HepG2 (cell line): ENCODE data around the gene CCDC86. TPM values are rescaled to one million over a fixed set of nuclear protein-coding genes. Genes with fewer than 3 reads are reported as not detected.

Experiments
- MAF1 ChIP-seq: sonication (generic); formaldehyde crosslinking; IDR thresholded peaks from 2 replicates; pipeline ENCODE4 v1.5.0; 2020; ENCODE audit warnings: missing genetic modification reagents, borderline replicate concordance
- NFRKB ChIP-seq: fragments of 450-650 bp; IDR thresholded peaks from 2 replicates; pipeline ENCODE4 v1.6.1; 2017
- PHF20 ChIP-seq: sonication (generic); formaldehyde crosslinking; IDR thresholded peaks from 2 replicates; pipeline ENCODE4 v1.5.0; 2020; ENCODE audit warnings: mild to moderate bottlenecking, missing genetic modification reagents
- PRMT3 ChIP-seq: sonication (generic); formaldehyde crosslinking; IDR thresholded peaks from 2 replicates; pipeline ENCODE4 v1.8.1; 2022; ENCODE audit warnings: low read depth, mild to moderate bottlenecking, moderate library complexity, missing genetic modification reagents, borderline replicate concordance
- SMAD1 ChIP-seq: sonication (generic); formaldehyde crosslinking; IDR thresholded peaks from 2 replicates; pipeline ENCODE4 v1.4.0; 2020; ENCODE audit warnings: missing genetic modification reagents, low read depth, mild to moderate bottlenecking, borderline replicate concordance
- SMAD9 ChIP-seq: sonication (generic); formaldehyde crosslinking; IDR thresholded peaks from 2 replicates; pipeline ENCODE4 v1.5.1; 2020; ENCODE audit warnings: mild to moderate bottlenecking, missing genetic modification reagents
- SSRP1 ChIP-seq: IDR thresholded peaks from 2 replicates; pipeline ENCODE4 v1.6.1; 2016; ENCODE audit warnings: control low read depth
- STAG1 ChIP-seq: sonication (generic); formaldehyde crosslinking; IDR thresholded peaks from 2 replicates; pipeline ENCODE4 v1.4.0; 2020; ENCODE audit warnings: missing genetic modification reagents
- YY1 ChIP-seq: IDR thresholded peaks from 2 replicates; pipeline ENCODE4 v1.6.1; 2011; ENCODE audit warnings: low read length, low read depth, moderate library complexity, mild to moderate bottlenecking; ENCODE audit not compliant: insufficient read depth, insufficient replicate concordance
- ZBTB21 ChIP-seq: sonication (generic); formaldehyde crosslinking; IDR thresholded peaks from 2 replicates; pipeline ENCODE4 v1.4.0; 2020; ENCODE audit warnings: missing genetic modification reagents
- ZC3H13 ChIP-seq: sonication (generic); formaldehyde crosslinking; IDR thresholded peaks from 2 replicates; pipeline ENCODE4 v1.8.1; 2023; ENCODE audit warnings: mild to moderate bottlenecking, missing genetic modification reagents, moderate library complexity
- ZNF230 ChIP-seq: sonication (generic); formaldehyde crosslinking; IDR thresholded peaks from 2 replicates; pipeline ENCODE4 v1.4.0; 2020; ENCODE audit warnings: mild to moderate bottlenecking, missing genetic modification reagents
- ZNF383 ChIP-seq: sonication (generic); formaldehyde crosslinking; IDR thresholded peaks from 2 replicates; pipeline ENCODE4 v1.4.0; 2020; ENCODE audit warnings: missing genetic modification reagents, mild to moderate bottlenecking, borderline replicate concordance
- ZNF713 ChIP-seq: sonication (generic); formaldehyde crosslinking; IDR thresholded peaks from 2 replicates; pipeline ENCODE4 v1.4.0; 2020; ENCODE audit warnings: mild to moderate bottlenecking, missing genetic modification reagents
- ZNF761 ChIP-seq: sonication (generic); formaldehyde crosslinking; conservative IDR thresholded peaks from 2 replicates; pipeline ENCODE4 v1.4.0; 2020; ENCODE audit warnings: mild to moderate bottlenecking, missing genetic modification reagents
- polyA plus RNA-seq, 8 experiments: library from polyadenylated mRNA; depleted of rRNA in 3 of 8; stranded (reverse) in 7 of 8; unstranded in 1 of 8; fragments of >200 nt; fragmentation: Illumina TruSeq in 4 of 8; extraction: Trizol in 4 of 8; gene quantifications; 2 replicates each; pipeline versions ENCODE4 v1.2.1 to v1.2.3, GENCODE V29; 2011 to 2016; ENCODE audit warnings: low read depth in 4 of 8, missing spikeins in 1 of 8, mixed read lengths in 1 of 8; ENCODE audit not compliant: insufficient read depth in 1 of 8
- total RNA-seq, 5 experiments: library from RNA; depleted of rRNA; stranded (reverse); fragments of >200 nt; fragmentation: Illumina TruSeq; extraction: Trizol; gene quantifications; 2 replicates each; pipeline ENCODE4 v1.2.3, GENCODE V29; 2016; ENCODE audit warnings: low read depth in 1 of 5
- TF ChIP-seq, protein P1 (sequence below): sonication (generic); formaldehyde crosslinking; conservative IDR thresholded peaks from 2 replicates; pipeline ENCODE4 v1.5.0; 2020; ENCODE audit warnings: missing genetic modification reagents
- TF ChIP-seq, protein P2 (sequence below): sonication (generic); formaldehyde crosslinking; IDR thresholded peaks from 2 replicates; pipeline ENCODE4 v1.4.0; 2020; ENCODE audit warnings: mild to moderate bottlenecking, missing genetic modification reagents
- TF ChIP-seq, protein P3 (sequence below): sonication (generic); formaldehyde crosslinking; IDR thresholded peaks from 2 replicates; pipeline ENCODE4 v1.5.1; 2020; ENCODE audit warnings: mild to moderate bottlenecking, missing genetic modification reagents, moderate library complexity

CCDC86 gene
- total and polyA plus RNA-seq, 2 of the 13 experiments (the other 11 are each of a cell fraction or from before 2014, with no cell fraction given) = 33.8 to 37.6 TPM

DNA sequence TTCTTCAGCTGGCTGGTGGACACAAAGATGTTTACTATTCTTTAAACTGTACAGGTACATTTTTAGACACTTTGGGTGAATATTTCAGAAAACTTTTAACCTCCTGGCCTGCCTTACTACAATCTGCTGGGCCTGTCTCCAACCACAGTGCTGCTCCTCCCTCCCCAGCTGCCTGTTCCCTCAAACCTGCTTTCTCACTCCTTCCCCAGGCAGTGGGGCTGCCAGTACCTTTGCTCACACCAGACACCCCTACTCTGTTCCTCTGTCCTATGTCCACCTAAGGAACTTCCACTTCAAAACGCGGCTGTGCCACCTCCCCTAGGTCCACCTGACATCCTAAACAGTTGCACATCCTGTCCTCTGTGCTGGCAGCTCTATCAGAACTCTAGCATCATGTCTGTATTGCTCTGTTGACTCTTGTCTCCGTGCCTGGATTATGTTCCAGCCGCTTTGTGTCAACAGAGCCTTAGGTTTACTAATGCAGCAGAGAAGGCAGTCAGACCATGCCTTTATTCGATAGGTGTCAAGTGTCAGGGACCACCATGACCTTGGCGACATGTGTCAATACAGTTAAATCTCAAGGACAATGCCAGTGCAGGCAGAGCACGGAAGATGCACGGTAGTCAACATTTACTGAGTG lies 38.9 kb downstream of the CCDC86 start (continued):
- TF ChIP-seq, protein P1, sequence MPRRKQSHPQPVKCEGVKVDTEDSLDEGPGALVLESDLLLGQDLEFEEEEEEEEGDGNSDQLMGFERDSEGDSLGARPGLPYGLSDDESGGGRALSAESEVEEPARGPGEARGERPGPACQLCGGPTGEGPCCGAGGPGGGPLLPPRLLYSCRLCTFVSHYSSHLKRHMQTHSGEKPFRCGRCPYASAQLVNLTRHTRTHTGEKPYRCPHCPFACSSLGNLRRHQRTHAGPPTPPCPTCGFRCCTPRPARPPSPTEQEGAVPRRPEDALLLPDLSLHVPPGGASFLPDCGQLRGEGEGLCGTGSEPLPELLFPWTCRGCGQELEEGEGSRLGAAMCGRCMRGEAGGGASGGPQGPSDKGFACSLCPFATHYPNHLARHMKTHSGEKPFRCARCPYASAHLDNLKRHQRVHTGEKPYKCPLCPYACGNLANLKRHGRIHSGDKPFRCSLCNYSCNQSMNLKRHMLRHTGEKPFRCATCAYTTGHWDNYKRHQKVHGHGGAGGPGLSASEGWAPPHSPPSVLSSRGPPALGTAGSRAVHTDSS (CRISPR knock-in tag) = 0 out of 2 replicates have a peak, but pooled peaks have one; percentile 79
- TF ChIP-seq ZNF761 = peak; percentile 49; the same call in 1 of the 2 replicates
- no peak for TF ChIP-seq MAF1 (CRISPR knock-in tag)
- no peak for TF ChIP-seq SMAD1 (CRISPR knock-in tag)
- peak; percentile 50 for TF ChIP-seq ZBTB21 (CRISPR knock-in tag)
- TF ChIP-seq SSRP1 = peak; percentile 90; the same call in 1 of the 2 replicates
- no peak for TF ChIP-seq PRMT3 (CRISPR knock-in tag)
- peak; percentile 60; the same call in 1 of the 2 replicates for TF ChIP-seq ZNF230 (CRISPR knock-in tag)
- TF ChIP-seq, protein P2, sequence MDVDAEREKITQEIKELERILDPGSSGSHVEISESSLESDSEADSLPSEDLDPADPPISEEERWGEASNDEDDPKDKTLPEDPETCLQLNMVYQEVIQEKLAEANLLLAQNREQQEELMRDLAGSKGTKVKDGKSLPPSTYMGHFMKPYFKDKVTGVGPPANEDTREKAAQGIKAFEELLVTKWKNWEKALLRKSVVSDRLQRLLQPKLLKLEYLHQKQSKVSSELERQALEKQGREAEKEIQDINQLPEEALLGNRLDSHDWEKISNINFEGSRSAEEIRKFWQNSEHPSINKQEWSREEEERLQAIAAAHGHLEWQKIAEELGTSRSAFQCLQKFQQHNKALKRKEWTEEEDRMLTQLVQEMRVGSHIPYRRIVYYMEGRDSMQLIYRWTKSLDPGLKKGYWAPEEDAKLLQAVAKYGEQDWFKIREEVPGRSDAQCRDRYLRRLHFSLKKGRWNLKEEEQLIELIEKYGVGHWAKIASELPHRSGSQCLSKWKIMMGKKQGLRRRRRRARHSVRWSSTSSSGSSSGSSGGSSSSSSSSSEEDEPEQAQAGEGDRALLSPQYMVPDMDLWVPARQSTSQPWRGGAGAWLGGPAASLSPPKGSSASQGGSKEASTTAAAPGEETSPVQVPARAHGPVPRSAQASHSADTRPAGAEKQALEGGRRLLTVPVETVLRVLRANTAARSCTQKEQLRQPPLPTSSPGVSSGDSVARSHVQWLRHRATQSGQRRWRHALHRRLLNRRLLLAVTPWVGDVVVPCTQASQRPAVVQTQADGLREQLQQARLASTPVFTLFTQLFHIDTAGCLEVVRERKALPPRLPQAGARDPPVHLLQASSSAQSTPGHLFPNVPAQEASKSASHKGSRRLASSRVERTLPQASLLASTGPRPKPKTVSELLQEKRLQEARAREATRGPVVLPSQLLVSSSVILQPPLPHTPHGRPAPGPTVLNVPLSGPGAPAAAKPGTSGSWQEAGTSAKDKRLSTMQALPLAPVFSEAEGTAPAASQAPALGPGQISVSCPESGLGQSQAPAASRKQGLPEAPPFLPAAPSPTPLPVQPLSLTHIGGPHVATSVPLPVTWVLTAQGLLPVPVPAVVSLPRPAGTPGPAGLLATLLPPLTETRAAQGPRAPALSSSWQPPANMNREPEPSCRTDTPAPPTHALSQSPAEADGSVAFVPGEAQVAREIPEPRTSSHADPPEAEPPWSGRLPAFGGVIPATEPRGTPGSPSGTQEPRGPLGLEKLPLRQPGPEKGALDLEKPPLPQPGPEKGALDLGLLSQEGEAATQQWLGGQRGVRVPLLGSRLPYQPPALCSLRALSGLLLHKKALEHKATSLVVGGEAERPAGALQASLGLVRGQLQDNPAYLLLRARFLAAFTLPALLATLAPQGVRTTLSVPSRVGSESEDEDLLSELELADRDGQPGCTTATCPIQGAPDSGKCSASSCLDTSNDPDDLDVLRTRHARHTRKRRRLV (CRISPR knock-in tag) = no peak
- TF ChIP-seq, protein P3, sequence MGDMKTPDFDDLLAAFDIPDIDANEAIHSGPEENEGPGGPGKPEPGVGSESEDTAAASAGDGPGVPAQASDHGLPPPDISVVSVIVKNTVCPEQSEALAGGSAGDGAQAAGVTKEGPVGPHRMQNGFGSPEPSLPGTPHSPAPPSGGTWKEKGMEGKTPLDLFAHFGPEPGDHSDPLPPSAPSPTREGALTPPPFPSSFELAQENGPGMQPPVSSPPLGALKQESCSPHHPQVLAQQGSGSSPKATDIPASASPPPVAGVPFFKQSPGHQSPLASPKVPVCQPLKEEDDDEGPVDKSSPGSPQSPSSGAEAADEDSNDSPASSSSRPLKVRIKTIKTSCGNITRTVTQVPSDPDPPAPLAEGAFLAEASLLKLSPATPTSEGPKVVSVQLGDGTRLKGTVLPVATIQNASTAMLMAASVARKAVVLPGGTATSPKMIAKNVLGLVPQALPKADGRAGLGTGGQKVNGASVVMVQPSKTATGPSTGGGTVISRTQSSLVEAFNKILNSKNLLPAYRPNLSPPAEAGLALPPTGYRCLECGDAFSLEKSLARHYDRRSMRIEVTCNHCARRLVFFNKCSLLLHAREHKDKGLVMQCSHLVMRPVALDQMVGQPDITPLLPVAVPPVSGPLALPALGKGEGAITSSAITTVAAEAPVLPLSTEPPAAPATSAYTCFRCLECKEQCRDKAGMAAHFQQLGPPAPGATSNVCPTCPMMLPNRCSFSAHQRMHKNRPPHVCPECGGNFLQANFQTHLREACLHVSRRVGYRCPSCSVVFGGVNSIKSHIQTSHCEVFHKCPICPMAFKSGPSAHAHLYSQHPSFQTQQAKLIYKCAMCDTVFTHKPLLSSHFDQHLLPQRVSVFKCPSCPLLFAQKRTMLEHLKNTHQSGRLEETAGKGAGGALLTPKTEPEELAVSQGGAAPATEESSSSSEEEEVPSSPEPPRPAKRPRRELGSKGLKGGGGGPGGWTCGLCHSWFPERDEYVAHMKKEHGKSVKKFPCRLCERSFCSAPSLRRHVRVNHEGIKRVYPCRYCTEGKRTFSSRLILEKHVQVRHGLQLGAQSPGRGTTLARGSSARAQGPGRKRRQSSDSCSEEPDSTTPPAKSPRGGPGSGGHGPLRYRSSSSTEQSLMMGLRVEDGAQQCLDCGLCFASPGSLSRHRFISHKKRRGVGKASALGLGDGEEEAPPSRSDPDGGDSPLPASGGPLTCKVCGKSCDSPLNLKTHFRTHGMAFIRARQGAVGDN (CRISPR knock-in tag) = peak; percentile 23; the same call in 1 of the 2 replicates
- TF ChIP-seq ZC3H13 (CRISPR knock-in tag) = peak; percentile 80; the same call in 1 of the 2 replicates
- 0 out of 2 replicates have a peak, but pooled peaks have one; percentile 29 for TF ChIP-seq ZNF713 (CRISPR knock-in tag)
- peak; percentile 15 for TF ChIP-seq YY1
- no peak; the same call in 1 of the 2 replicates for TF ChIP-seq ZNF383 (CRISPR knock-in tag)
- TF ChIP-seq NFRKB = no peak
- TF ChIP-seq STAG1 = peak; percentile 42; the same call in 1 of the 2 replicates
- no peak for TF ChIP-seq SMAD9
- TF ChIP-seq PHF20 (CRISPR knock-in tag) = no peak
